Islet of Langerhans (tissue), 1 donor: Measurements from ENCODE around the gene ZDHHC1.
"Not testable (repeated sequence)": the region's sequence is repeated elsewhere in the genome, so short reads cannot be mapped to it uniquely, and the experiment has no call there.

ENCODE experiments used
- FAIRE-seq: peaks from one replicate; lab custom pipeline; 2011; peaks lifted over from hg19 to GRCh38; lab: Jason Lieb, UNC

The ZDHHC1 gene

DNA sequence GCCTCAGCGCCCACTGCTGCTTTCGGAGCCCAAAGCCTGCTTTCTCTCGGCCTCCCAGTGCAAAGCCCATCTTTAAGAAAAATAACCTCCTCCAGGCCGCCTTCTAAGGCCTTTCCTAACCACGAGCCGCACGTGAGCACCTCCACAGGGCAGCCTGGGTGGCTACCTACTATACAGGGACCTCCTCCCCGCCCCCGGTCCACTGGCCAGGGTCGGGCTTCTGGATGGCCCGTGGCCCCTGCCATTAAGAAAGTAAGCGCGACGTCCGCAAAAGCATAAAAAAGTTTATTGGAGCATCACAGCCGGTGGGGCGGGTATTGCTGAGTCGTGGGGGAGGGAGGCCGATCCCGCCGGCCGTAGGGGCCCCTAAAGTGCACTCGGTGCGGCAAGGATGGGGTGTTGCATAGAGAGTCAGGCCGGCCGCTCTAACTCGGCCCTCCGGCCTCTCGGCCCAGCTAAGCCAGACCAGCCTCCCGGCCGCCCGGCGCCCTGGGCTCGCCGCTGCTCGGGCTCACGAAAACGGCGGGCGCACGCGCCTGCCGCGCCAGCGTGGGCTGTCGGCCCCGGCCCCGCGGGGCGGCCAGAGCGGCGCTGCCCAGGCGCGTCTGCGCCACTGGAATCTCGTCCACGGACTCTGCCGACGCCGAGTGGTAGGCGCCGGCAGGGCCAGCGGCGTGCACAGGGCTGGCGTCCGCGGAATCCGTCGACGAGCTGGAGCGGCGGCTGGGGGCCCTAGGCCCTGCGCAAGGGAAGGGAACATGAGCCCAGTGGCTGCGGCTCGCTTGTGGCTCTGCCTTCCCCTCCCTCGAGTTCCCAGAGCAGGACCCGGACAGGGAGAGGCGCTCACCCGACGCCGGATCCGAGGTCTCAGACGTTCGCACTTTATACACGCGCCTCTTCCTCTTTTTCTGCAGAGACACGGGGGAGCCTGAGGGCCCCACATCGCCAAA, 21.8 kb downstream of the ZDHHC1 start:
- no peak for FAIRE-seq

DNA sequence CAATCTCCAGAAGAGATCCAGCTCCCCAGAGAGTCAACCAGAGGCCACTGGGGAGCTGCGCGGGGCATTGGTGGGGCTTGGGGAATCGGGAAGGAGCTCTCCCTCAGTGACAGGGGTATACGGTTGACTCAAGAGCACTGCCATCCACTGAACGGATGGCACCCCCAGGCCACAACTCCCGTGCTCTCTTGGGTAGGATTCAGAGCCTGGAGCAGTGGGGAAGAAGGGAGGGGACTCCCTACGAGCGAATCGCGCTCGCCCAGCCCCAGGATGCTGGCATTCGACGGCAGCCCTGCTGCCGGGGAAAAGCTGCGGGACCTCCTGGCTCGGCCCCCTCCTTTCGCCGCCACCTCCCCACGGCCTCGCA, 22.5 kb downstream of the ZDHHC1 start:
- no peak for FAIRE-seq

DNA sequence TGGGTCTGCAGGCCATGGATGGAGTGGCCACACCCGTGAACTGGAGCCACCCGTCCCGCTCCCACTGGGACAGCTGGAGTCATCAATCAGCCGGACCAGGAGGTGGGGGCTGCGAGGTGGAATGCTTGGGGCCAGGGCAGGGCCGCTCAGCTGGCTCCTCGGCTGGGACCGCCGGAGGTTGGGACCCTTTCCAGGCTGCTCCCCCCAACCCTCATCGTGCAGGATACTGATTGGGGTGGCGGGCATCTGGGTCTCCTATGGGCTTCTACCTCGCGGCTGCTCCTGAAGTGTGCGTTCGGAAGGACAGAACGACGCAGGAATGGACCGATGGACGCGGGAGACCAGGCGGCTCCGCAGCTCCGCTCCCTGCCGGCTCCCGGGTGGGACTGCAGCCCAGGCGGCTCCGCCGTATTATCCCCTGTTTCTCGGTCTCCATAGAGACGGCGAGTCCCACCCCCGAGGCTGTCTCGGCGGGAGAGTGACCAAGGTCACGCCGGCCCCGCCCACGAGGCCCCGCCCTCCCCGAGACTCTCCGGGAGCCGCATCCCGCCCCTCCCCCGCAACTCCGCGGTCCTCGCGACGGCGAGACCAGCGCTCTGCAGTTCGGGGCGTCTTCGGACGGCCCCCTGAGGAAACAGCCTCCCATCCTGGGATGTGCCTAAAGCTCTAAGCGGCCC, 23.0 kb downstream of the ZDHHC1 start, which contains the start of gene TPPP3:
TPPP3 (minus strand) TSS at position 388 of the 677 bp plus-strand sequence. CDS start 2,387 bp downstream, outside the sequence.
- no peak for FAIRE-seq

DNA sequence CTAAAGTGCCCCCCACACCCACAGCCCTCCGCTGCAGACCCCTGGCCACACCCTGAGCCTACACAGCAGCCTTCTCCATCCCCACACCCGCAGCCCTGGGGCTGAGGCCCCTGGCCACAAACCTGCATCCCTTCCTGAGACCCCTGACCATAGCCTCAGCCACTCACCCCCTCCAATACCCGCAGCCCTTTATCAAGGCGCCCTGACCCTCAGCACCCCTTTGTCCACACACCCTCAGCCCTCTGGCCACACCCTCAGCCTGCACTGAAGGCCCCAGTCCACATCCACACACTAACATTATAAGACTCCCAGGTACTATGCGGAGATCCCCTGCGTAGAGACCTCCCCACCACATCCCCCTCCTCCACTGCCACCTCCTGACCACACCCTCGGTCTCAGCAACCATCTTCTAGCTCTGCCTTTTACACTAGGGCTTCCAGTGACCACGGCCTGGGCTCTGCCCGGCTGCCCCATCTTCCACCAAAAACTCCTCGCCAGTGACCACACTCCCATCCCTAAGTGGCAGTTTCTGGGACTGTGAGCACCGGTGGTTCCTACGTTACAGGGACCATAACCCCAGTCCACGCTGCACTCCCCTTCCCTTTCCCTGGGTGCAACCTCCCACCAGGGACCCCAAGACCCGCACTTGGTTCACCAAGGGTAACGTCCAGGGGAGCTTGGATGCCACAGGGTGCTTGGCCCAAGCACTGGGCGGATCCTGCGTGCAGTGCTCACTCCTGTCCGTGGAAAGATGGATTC, 23.8 kb downstream of the ZDHHC1 start:
- FAIRE-seq, result no peak

GRCh38 chr16:67391424-67392300, 24.6 kb downstream of the ZDHHC1 start:
- no peak for FAIRE-seq

DNA sequence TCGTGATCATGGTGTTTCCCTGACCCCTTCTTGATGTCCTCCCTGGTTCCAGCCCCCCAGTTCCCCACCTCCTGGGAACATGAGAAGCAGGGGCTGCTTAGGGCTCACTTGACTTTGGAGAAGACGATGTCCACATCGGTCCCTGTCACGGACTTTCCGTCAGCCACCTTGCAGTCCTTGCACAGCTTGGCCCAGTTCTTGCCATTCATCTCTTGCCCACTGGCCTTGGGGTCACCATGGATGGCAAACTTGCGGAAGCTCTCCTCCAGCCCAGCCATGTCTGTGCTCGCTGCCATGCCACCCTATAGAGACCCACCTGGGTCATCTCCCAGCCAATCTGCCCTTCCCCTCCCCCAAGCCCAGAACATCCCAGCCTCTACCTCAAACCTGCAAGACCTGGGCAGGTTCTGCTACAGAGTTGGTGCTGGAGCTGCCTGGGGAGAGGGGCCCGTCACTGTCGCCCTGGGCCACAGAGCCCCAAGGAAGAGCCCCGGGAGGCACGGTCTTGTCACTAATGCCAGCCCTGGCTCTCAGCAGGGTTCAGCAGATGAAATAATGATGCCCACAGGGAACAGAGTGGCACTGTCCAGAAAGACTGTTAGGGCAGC, 25.4 kb downstream of the ZDHHC1 start:
- FAIRE-seq, result no peak

DNA sequence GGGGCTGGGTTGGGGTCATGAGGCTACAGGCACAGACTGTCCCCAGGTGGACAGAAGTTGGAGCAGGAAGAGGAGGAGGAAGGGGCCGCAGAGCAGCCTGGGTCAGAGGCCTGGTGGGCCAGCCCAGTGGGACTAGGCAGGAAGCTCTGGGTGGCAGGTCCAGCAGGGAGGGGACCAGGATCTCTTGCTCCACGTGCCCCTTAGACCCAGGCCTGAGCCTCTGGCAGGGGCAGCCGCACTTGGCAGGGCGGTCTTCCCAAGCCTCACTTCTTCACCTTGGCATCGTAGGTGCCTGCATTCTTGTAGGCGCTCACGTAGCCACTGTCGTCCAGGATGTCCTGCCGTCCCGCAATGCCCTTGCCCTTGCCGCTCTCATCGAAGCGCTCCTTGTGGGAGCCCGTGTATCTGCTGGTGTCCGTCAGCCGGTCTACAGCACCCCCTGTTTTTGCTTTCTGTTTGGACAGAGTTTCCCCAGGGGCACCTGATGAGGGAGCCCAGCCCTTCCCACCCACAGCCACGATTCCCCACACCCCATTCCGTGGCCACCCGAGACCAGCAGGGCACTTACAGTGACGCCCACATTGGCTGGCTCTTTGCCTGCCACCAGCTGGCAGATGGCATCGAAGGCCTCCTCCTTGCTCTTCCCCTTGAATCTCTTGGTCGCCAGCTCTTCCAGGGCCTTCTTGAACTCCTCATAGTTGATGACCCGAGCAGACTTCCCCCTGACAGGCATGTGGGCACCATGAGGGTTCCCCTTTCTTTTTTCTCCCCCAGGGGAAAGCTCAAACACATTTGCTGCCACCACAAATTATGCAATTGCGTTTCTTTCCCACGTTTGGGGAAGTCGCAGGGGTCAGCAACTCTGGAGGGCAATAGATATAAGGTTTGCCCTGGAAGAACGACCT, 26.1 kb downstream of the ZDHHC1 start:
- no peak for FAIRE-seq

DNA sequence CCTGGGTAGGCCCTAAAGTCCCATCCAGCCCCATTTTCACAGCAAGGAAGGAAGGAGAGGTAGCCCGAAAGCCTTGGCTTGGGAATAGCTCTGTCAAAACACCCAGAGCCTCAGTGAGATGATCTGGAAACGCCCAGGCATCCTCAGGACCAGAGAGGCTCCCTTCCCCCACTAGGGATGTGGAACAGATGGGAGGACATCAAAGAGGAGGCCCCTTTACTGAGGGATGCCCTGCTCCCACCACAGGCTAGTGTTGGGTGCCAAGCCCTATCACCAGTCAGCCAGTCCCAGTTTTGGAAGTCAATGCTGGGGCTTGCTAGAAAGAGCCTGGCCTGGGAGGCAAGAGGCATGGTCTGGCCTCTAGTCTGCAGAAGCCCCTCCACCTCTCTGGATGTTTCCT, 27.7 kb downstream of the ZDHHC1 start:
- FAIRE-seq, result no peak

DNA sequence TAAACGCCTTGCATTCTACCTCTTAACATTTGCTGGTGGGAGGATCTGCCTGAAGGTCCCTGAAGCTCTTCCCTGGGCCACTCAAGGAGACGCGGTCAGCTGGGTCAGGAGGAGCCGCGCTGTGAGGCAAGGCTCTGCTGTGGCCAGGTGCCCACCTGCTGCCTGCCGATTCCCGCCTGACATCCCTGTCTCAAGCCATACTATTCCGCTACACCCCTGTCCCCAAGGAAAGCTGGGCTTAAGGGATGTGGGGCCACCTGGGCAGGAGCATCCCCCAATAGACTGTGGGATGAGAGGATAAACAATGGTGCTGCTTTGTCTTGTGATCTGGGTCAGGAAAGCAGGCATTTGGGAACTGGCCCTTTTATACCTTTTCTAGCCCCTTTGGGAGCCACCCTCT, 28.1 kb downstream of the ZDHHC1 start:
- no peak for FAIRE-seq

GRCh38 chr16:67387479-67388079, 28.7 kb downstream of the ZDHHC1 start:
- no peak for FAIRE-seq

- no peak for FAIRE-seq
Measured at GRCh38 chr16:67386861-67387455, 29.3 kb downstream of the ZDHHC1 start.

GRCh38 chr16:67384778-67385510, 31.3 kb downstream of the ZDHHC1 start:
- no peak for FAIRE-seq

DNA sequence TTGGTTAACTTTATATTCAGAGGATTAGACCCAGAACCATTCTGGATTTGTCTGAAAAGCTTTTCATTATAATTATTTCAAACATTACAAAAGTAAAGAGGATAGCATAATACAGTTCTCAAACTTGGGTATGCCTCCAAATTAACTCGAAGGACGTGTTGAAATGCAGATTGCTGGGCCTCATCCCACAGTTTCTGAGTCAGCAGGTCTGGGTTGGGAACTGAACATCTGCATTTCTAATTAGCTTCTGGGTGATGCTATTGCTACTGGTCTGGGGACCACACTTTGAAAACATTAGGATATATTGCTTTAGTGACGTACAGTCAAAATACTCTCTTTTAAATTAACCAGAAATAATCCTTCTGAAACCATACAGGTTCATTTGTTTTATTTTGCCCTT, 33.0 kb downstream of the ZDHHC1 start:
- no peak for FAIRE-seq

- FAIRE-seq, result peak; percentile 72
Measured at GRCh38 chr16:67378642-67379041, 37.6 kb downstream of the ZDHHC1 start.

- not testable (repeated sequence) for FAIRE-seq
Measured at GRCh38 chr16:67376012-67376411, 40.3 kb downstream of the ZDHHC1 start.

GRCh38 chr16:67372664-67373063, 43.6 kb downstream of the ZDHHC1 start:
- no peak for FAIRE-seq

GRCh38 chr16:67370661-67371060, 45.6 kb downstream of the ZDHHC1 start:
- no peak for FAIRE-seq

DNA sequence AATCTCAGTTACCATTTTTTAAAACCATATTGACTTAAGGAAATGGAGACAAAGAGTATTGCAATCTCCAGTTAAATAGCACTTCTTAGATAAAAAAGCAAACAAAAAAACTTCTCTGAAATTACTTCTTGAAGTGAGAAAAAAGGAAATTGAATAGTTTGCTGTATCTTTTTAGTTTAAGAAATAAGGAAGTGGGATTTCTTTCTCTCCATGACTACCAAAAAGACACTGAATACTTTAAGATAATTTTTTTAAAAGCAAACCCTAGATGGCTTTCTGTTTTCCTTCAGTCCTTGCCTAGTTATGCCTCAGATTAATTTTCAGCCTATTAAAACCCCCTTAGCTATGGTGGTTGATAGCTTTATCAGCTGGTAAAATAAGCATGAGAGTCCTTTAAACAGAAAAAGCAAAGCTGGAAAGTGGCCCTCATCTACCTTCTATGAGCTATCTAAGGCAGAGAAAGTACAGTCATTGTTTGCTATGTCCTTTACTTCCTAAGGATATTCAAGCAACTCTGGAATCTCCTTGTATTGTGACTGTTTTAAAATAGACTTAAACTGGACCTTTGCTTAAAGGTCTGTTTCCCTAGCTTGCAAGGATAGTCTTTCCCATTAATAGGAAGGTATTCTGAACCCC, 51.6 kb downstream of the ZDHHC1 start:
- FAIRE-seq, result peak; percentile 36
